Activated gamma-delta T cell treated with Interleukin-2 at 50 U/mL for 16 hours (primary cell): ENCODE data around the gene TBX2.

Experiments used
- DNase-seq: peaks from one replicate; pipeline ENCODE4 v3.0.0-alpha.2; 2020

TBX2 gene

GRCh38 chr17:61403801-61404662, 4.4 kb downstream of the TBX2 start:
- DNase-seq = no peak

GRCh38 chr17:61404663-61404912, 4.9 kb downstream of the TBX2 start:
- no peak for DNase-seq

- DNase-seq = no peak
Measured at GRCh38 chr17:61404913-61405685, 5.5 kb downstream of the TBX2 start.

- no peak for DNase-seq
Measured at GRCh38 chr17:61405686-61406536, 6.3 kb downstream of the TBX2 start.

GRCh38 chr17:61406537-61406845, 6.8 kb downstream of the TBX2 start:
- no peak for DNase-seq

GRCh38 chr17:61406971-61407911, 7.6 kb downstream of the TBX2 start:
- DNase-seq = no peak

- DNase-seq = no peak
Measured at GRCh38 chr17:61408151-61409041, 8.8 kb downstream of the TBX2 start.

GRCh38 chr17:61409301-61410112, 9.9 kb downstream of the TBX2 start:
- no peak for DNase-seq

GRCh38 chr17:61410141-61411010, 10.7 kb downstream of the TBX2 start:
- DNase-seq = peak; percentile 68

- no peak for DNase-seq
Measured at GRCh38 chr17:61411011-61411260, 11.3 kb downstream of the TBX2 start.

GRCh38 chr17:61411261-61412142, 11.9 kb downstream of the TBX2 start:
- no peak for DNase-seq

GRCh38 chr17:61412143-61412859, 12.7 kb downstream of the TBX2 start:
- DNase-seq = peak; percentile 65

GRCh38 chr17:61412860-61413660, 13.4 kb downstream of the TBX2 start:
- DNase-seq = no peak

- no peak for DNase-seq
Measured at GRCh38 chr17:61413661-61414126, 14.1 kb downstream of the TBX2 start.

GRCh38 chr17:61414141-61414935, 14.7 kb downstream of the TBX2 start:
- no peak for DNase-seq

GRCh38 chr17:61414936-61415251, 15.3 kb downstream of the TBX2 start:
- no peak for DNase-seq
